Metanephros (tissue), 2 donors: ENCODE data around the gene XKR3. TPM values are rescaled to one million over a fixed set of nuclear protein-coding genes. Genes with fewer than 3 reads are reported as not detected.

Experiments used
- small RNA-seq: library from RNA; depleted of rRNA; stranded (forward); fragments of <200 nt; gene quantifications from one replicate; pipeline ENCODE3, GENCODE V24; 2014; ENCODE audit warnings: low replicate concordance
- total RNA-seq: library from RNA; depleted of rRNA; stranded (reverse); fragments of >200 nt; gene quantifications from one replicate; pipeline ENCODE4 v1.2.3, GENCODE V29; 2014

XKR3 gene
- total RNA-seq: not detected

DNA sequence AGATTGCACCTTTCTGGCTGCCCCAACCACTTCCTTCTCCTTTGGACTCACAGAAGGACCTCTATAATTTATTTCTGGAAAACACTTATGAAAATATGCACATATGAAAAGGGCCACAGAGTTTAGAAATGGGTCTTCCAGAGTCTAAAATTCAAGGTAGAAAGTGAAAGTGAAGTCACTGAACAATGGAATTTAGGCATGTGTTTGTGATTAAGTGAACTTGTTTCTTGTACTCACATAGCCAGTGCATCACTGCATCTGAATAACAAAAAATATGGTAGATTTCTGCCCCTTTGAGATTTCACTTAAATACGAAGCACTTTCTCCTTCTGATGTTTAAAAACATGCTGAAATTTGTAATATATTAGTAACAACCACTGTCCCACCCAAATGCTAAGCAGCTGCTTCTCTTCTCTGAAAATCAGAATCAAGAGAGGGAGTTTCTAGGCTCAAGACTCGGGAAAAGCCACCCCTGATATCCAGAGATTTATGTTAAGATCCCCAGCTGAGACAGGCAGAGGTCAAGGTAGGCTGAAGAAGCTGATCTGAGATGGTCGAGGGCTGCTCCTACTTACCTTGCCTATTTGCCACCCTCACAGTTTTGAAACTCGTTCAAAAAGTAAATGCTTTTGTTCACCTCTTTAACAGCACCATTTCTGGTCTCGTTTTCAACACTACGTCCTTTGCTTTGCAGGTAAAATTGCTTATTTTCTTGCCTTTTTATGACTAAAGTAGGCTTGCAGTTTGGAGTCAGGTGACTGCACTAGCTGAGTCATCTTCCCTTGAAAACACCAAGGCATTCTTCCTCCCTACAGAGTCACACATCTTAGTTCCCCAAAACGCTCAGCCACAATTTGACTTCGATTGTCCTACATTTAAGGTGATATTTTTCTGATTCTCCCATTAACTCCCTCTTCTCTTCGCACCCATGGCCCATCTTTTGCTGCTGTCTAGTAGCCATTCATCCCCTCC, at the start of gene XKR3:
XKR3 (minus strand) TSS at position 696 of the 972 bp plus-strand sequence. CDS start 17,338 bp downstream, outside the sequence.

Small RNAs within 50 kb of the gene (small RNA-seq; reads per million reads assigned to genes)
- not detected for gene GPM6BP3

Other genes with a start within 250 kb of the XKR3 start
- gene CCT8L2, start 232.6 kb downstream of the XKR3 start, total RNA-seq: not detected
- not detected for gene GAB4, start 182.8 kb upstream of the XKR3 start, total RNA-seq